Sigmoid colon (tissue), 7 donors: ENCODE data around the gene TBC1D22A. TPM values are rescaled to one million over a fixed set of nuclear protein-coding genes. Genes with fewer than 3 reads are reported as not detected.
"Not testable (repeated sequence)": the region's sequence is repeated elsewhere in the genome, so short reads cannot be mapped to it uniquely, and the experiment has no call there.

Experiments used
- DNase-seq: peaks from one replicate; pipeline ENCODE4 v3.0.0-alpha.2; 2019
- H3K27ac ChIP-seq, 4 donors: fragments of 200-600 bp; sonication (generic); one replicate each; pipeline ENCODE4 v1.5.1; 2016 to 2019; ENCODE audit warnings: mild to moderate bottlenecking in 1 of 4
- H3K27me3 ChIP-seq, 3 donors: fragments of 200-600 bp; sonication (generic); one replicate each; pipeline ENCODE4 v1.5.1; 2019; ENCODE audit warnings: mild to moderate bottlenecking in 1 of 3
- H3K36me3 ChIP-seq, 4 donors: fragments of 200-600 bp; sonication (generic); one replicate each; pipeline ENCODE4 v1.5.1; 2016 to 2019
- H3K4me1 ChIP-seq, 4 donors: fragments of 200-600 bp; sonication (generic); one replicate each; pipeline ENCODE4 v1.5.1; 2017 to 2019
- H3K4me3 ChIP-seq, 4 donors: fragments of 200-600 bp; sonication (generic); one replicate each; pipeline ENCODE4 v1.5.1; 2017 to 2019; ENCODE audit warnings: mild to moderate bottlenecking in 2 of 4, moderate library complexity in 1 of 4
- H3K9me3 ChIP-seq, 4 donors: fragments of 200-600 bp in 3 of 4; sonication (generic) in 3 of 4; one replicate each; pipeline versions ENCODE4 v1.5.1 to v1.6.1; 2013 to 2019
- EP300 ChIP-seq, 4 donors: sonication (generic); formaldehyde crosslinking; IDR thresholded peaks; one replicate each; pipeline ENCODE4 v1.6.1; 2017; ENCODE audit warnings: antibody characterized with exemption in 4 of 4
- POLR2A ChIP-seq, 2 donors: fragments of 450-650 bp; IDR thresholded peaks; one replicate each; pipeline ENCODE4 v1.6.1; 2016; ENCODE audit warnings: antibody characterized with exemption in 2 of 2, mild to moderate bottlenecking in 2 of 2, moderate library complexity in 2 of 2
- POLR2AphosphoS5 ChIP-seq, 4 donors: sonication (generic); formaldehyde crosslinking; IDR thresholded peaks; one replicate each; pipeline ENCODE4 v1.6.1; 2017; ENCODE audit warnings: antibody characterized with exemption in 4 of 4
- WGBS, 2 donors: extraction: QIAGEN DNeasy Blood & Tissue Kit; methylation state at CpG; one replicate each; pipeline ENCODE4 v1.1.7; 2013; 5-methylcytosine and 5-hydroxymethylcytosine counted together
- intact Hi-C: fragments of 100-400 bp; cut with DNase I; formaldehyde crosslinking; loops from one replicate; pipeline ENCODE4 v1.15.1; 2023
- polyA plus RNA-seq, 3 donors: library from polyadenylated mRNA; stranded (reverse); fragments of 200-250 nt; gene quantifications; one replicate each; pipeline ENCODE4 v1.2.3, GENCODE V29; 2013
- total RNA-seq, 4 donors: library from RNA; depleted of rRNA; stranded (reverse); fragments of >200 nt; gene quantifications; one replicate each; pipeline ENCODE4 v1.1.0, GENCODE V29; 2016
- TF ChIP-seq, protein P1 (sequence below), 4 experiments: fragments of 450-650 bp in 3 of 4; fragments of 200-600 bp in 1 of 4; IDR thresholded peaks; one replicate each; pipeline ENCODE4 v1.5.1; 2016 to 2019; ENCODE audit warnings: antibody characterized with exemption in 4 of 4, mild to moderate bottlenecking in 3 of 4, moderate library complexity in 2 of 4
- donor health status: healthy with polysubstance abuse.
- donor health status: Bipolar disorder and iron deficiency.
- donor health status: healthy.

The TBC1D22A gene
- total and polyA plus RNA-seq, 7 donors = 13.6 to 34.6 (median 14.3) TPM

DNA sequence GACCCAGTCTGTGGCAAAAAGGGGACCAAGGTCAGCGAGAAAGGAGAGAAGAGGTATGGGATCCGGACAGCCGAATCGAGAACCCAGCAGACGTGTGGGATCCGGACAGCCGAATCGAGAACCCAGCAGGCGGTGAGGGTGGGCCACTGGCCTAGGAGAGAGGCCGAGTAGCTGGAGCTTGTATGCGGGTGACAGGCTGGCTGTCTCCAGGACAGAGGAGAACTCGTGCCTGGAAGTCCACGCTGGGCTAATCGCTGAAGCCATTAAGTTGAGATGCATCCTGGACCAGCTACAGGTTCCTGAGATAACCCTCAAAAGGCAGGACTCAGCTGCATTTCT is 30.4 kb upstream of the TBC1D22A start:
- no peaks in the 10 kb centered on the region for H3K9me3 ChIP-seq
- H3K4me3 ChIP-seq = no peak overlapping the region
- WGBS, 2 donors = 90 to 95% methylated on average over 14 of the region's 14 CpGs
- no peaks in the 10 kb centered on the region for H3K27me3 ChIP-seq
- no peak for DNase-seq
- H3K4me1 ChIP-seq = peaks cover 0 to 88% (median 53%) of the 10 kb centered on the region in 4 donors
- TF ChIP-seq, protein P1, sequence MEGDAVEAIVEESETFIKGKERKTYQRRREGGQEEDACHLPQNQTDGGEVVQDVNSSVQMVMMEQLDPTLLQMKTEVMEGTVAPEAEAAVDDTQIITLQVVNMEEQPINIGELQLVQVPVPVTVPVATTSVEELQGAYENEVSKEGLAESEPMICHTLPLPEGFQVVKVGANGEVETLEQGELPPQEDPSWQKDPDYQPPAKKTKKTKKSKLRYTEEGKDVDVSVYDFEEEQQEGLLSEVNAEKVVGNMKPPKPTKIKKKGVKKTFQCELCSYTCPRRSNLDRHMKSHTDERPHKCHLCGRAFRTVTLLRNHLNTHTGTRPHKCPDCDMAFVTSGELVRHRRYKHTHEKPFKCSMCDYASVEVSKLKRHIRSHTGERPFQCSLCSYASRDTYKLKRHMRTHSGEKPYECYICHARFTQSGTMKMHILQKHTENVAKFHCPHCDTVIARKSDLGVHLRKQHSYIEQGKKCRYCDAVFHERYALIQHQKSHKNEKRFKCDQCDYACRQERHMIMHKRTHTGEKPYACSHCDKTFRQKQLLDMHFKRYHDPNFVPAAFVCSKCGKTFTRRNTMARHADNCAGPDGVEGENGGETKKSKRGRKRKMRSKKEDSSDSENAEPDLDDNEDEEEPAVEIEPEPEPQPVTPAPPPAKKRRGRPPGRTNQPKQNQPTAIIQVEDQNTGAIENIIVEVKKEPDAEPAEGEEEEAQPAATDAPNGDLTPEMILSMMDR (IDR thresholded peaks at IDR 0.05) = no peak
- TF ChIP-seq POLR2A (IDR thresholded peaks at IDR 0.05) (no peak), POLR2AphosphoS5 (IDR thresholded peaks at IDR 0.05) (no peak), EP300 (IDR thresholded peaks at IDR 0.05) (no peak)
- H3K36me3 ChIP-seq = no peaks in the 10 kb centered on the region
- H3K27ac ChIP-seq = peak overlapping the region in 2 of 4 donors; percentile 2 to 44
- intact Hi-C loops = no loop called here

DNA sequence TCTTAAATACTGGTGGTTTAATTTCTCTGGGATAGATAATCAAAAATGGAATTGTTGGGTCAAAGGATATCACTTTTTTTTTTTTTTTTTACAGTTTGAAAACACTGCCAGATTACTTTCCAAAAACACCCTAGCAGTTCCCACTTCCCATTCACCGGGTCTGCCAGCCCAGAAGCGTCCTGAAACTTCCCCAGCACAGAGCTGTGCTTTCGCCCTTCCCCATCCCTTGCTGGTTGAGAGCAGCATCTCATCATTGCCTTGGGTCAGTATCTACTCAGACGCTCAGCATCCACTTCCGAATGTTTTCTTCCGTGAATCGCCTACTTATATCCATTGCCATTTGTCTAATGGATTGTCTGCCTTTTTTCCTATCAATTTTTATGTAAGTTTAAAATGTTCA is 29.9 kb upstream of the TBC1D22A start:
- no peak overlapping the region for H3K27ac ChIP-seq
- H3K27me3 ChIP-seq = no peaks in the 10 kb centered on the region
- no peak overlapping the region for H3K4me3 ChIP-seq
- DNase-seq = no peak
- WGBS, 2 donors = 86 to 89% methylated on average over 7 of the region's 7 CpGs
- H3K4me1 ChIP-seq = peaks cover 0 to 92% (median 59%) of the 10 kb centered on the region in 4 donors
- intact Hi-C loops = no loop called here
- TF ChIP-seq, protein P1 (IDR thresholded peaks at IDR 0.05) = no peak
- TF ChIP-seq POLR2AphosphoS5 (IDR thresholded peaks at IDR 0.05) = no peak
- TF ChIP-seq POLR2A (IDR thresholded peaks at IDR 0.05) = no peak
- no peak for TF ChIP-seq EP300 (IDR thresholded peaks at IDR 0.05)
- H3K36me3 ChIP-seq = no peaks in the 10 kb centered on the region
- H3K9me3 ChIP-seq = no peaks in the 10 kb centered on the region

DNA sequence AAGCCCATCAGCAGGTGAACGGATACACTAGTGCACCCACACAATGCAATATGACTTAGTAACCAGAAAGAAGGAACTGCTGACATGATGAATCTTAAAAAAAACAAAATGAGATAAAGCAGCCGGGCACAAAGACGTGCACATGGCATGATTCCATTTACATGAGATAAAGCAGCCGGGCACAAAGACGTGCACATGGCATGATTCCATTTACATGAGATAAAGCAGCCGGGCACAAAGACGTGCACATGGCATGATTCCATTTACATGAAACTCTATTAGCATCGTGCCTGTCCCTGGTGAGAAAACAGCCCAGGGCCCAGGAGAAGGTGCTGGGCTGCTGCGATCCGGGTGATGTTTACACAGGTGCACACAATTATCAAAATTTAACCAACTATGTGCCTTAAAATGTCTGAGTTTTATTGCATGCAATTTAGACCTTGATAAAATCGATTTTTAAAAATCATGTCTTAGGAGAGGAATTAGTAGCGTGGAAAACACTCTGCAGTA is 28.2 kb upstream of the TBC1D22A start:
- H3K27me3 ChIP-seq, H3K4me3 ChIP-seq, H3K9me3 ChIP-seq, DNase-seq, H3K36me3 ChIP-seq: not testable (repeated sequence)
- 10 to 41% methylated on average over 12 of the region's 12 CpGs for WGBS, 2 donors
- peak overlapping the region; percentile 81 to 90 (median 85) for H3K27ac ChIP-seq
- intact Hi-C loops = loop anchor here (1.0 kb wide), 1 partner anchor 15 kb away; no protein-coding TSS in a partner anchor
- H3K4me1 ChIP-seq = peaks cover 0 to 85% (median 66%) of the 10 kb centered on the region in 4 donors
- TF ChIP-seq EP300 (IDR thresholded peaks at IDR 0.05) (peak in 2 of 4 donors; percentile 49 to 84), POLR2AphosphoS5 (IDR thresholded peaks at IDR 0.05) (peak; percentile 96 to 99 (median 98))

DNA sequence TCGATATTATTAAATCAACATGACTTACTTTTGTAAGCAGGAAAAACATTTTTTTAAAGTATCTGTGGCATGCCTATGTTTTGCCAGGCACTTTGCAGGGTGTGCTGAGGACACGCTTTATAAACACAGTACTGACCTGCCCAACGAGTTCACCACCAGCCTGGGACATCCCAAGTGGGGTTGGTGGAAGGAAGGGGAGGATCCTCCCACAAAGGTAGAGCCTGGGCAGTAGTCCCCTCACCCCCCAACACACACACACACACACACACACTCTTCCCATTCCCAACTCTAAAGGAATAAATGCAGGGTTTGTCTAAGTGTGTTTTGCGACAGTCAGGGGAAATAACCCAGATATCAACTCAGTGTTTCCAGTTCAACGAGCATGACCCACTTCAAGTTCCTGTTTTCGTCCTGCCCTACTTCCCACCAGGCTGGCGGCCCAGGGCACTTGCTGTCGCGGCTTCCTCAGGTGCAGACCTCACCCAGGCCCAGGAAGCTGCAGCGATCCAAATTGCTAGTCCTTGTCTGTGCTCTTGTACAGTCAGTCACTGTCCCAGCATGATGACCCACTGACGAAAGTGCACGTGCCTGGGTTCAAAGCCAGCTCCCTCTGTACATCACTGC is 27.5 kb upstream of the TBC1D22A start:
- no peaks in the 10 kb centered on the region for H3K27me3 ChIP-seq
- TF ChIP-seq POLR2AphosphoS5 (IDR thresholded peaks at IDR 0.05) (peak in 2 of 4 donors; percentile 10 to 12), EP300 (IDR thresholded peaks at IDR 0.05) (no peak), POLR2A (IDR thresholded peaks at IDR 0.05) (no peak)
- TF ChIP-seq, protein P1 (IDR thresholded peaks at IDR 0.05) = no peak
- H3K9me3 ChIP-seq = no peaks in the 10 kb centered on the region
- DNase-seq = no peak
- H3K27ac ChIP-seq = peak overlapping the region; percentile 81 to 90 (median 85)
- no peaks in the 10 kb centered on the region for H3K36me3 ChIP-seq
- 12 to 20% methylated on average over 12 of the region's 12 CpGs for WGBS, 2 donors
- peaks cover 0 to 90% (median 71%) of the 10 kb centered on the region in 4 donors for H3K4me1 ChIP-seq
- H3K4me3 ChIP-seq = no peak overlapping the region
- intact Hi-C loops = loop anchor here (1.0 kb wide), 1 partner anchor 14 kb away; no protein-coding TSS in a partner anchor

DNA sequence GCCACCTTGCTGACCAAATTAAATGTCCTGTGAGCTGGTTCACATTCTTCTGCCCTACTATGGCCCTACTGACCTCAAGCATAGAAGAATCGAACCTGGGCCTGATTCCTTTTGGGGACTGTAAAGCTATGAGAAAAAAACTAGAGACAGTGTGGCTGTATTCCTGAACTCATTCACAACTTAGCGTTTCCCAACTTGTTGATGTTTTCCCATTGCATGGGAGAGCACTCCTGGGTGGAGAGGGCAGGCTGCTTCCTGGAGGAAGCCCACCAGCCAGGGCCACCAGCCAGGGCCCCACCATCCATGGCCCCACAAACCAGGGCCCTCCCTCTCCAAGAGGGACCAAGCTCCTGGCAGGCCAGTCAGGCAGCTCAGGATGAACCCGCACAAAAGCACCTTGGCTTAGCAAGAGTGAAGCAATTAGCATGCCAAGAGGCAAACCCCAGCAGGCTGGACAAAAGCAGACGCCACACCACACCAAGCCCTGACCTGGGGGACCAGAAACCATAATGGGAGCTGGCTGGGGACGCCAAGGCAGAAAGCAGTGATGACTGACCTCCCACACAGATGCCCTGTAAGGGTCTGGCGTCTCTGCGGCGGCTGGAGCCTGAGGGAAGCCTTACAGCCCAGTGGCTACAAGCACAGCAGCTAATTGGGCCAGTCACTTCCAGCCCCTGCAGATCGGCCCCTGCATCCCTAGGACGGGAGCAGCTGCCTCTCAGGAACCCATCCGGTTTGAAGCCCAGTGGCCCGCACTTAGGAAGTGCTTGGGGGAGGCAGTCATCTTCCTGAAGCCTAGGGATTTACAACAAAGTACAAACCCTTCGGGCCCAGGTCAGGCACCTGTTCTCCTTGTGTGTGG is 26.5 kb upstream of the TBC1D22A start:
- H3K9me3 ChIP-seq = no peaks in the 10 kb centered on the region
- WGBS, 2 donors = 69 to 77% methylated on average over 13 of the region's 13 CpGs
- no peaks in the 10 kb centered on the region for H3K36me3 ChIP-seq
- TF ChIP-seq, protein P1 (IDR thresholded peaks at IDR 0.05) = no peak
- TF ChIP-seq POLR2A (IDR thresholded peaks at IDR 0.05) (no peak), POLR2AphosphoS5 (IDR thresholded peaks at IDR 0.05) (no peak), EP300 (IDR thresholded peaks at IDR 0.05) (no peak)
- H3K27me3 ChIP-seq = no peaks in the 10 kb centered on the region
- peaks cover 0 to 83% (median 67%) of the 10 kb centered on the region in 4 donors for H3K4me1 ChIP-seq
- no peak for DNase-seq
- H3K27ac ChIP-seq = peak overlapping the region; percentile 81 to 90 (median 85)
- peak overlapping the region in 2 of 4 donors; percentile 4 to 73 for H3K4me3 ChIP-seq
- intact Hi-C loops = no loop called here
